HCT116 (cell line): ENCODE measurements around the gene MTREX. TPM values are rescaled to one million over a fixed set of nuclear protein-coding genes. Genes with fewer than 3 reads are reported as not detected.

Experiments
- ATAC-seq: fragments of 200-7000 bp; cut with Tn5 transposase; 2 replicates; pipeline ENCODE4 v1.9.1; 2020; ENCODE audit warnings: mild to moderate bottlenecking, moderate library complexity
- BruUV-seq: library from RNA; stranded (reverse); fragments of 400-500 nt; replicated peaks from 2 replicates; lab custom pipeline; 2021; lab: Mats Ljungman, UMichigan
- CTCF ChIA-PET: fragments of 300-600 bp; sonication (Branson Sonifier 250); formaldehyde crosslinking; loops from one replicate; lab custom pipeline; 2021; ENCODE audit warnings: antibody characterized with exemption; lab: Charles Lee
- POLR2A ChIA-PET: fragments of 300-600, 350-600 bp; sonication (Branson Sonifier 250); formaldehyde crosslinking; loops from one replicate; lab custom pipeline; 2021; ENCODE audit warnings: antibody characterized with exemption; lab: Charles Lee
- RAD21 ChIA-PET, 2 experiments: fragments of 300-600 bp; sonication (Branson Sonifier 250); formaldehyde crosslinking; loops; one replicate each; lab custom pipeline; 2023; ENCODE audit warnings: low total read pairs in 2 of 2; ENCODE audit not compliant: uncharacterized antibody in 2 of 2, unreplicated experiment in 2 of 2, low non-redundant PET in 1 of 2; lab: Charles Lee
- DNase-seq: peaks from one replicate; pipeline ENCODE4 v3.0.0-alpha.2; 2010; ENCODE audit warnings: low read depth, low spot score
- H2AFZ ChIP-seq: fragments of 200-600 bp; shearing (Covaris generic), sonication (generic); 2 replicates; pipeline ENCODE4 v1.6.1; 2017; ENCODE audit warnings: low read depth, mixed run types, mixed read lengths, antibody characterized with exemption, low read length; ENCODE audit not compliant: poor library complexity, severe bottlenecking
- H3K27ac ChIP-seq: 2 replicates; pipeline ENCODE4 v1.5.1; 2012; ENCODE audit warnings: low read depth, low read length
- H3K27me3 ChIP-seq: fragments of 200-600 bp; sonication (generic); 2 replicates; pipeline ENCODE4 v1.6.1; 2016; ENCODE audit warnings: mixed run types, low read length, mixed read lengths; ENCODE audit not compliant: insufficient read depth
- H3K36me3 ChIP-seq, 2 experiments: fragments of 200-500 bp in 1 of 2; fragments of 200-600 bp in 1 of 2; sonication (Bioruptor generic) in 1 of 2; sonication (generic) in 1 of 2; 2 replicates each; pipeline versions ENCODE4 v1.5.1 to v1.6.1; 2014 to 2016; ENCODE audit warnings: low read length in 2 of 2, inconsistent platforms in 1 of 2, mixed read lengths in 1 of 2, mixed run types in 1 of 2; ENCODE audit not compliant: insufficient read depth in 2 of 2, control insufficient read depth in 1 of 2
- H3K4me1 ChIP-seq, 2 experiments: fragments of 200-600 bp in 1 of 2; sonication (generic) in 1 of 2; 2 replicates each; pipeline versions ENCODE4 v1.5.1 to v1.6.1; 2012 to 2017; ENCODE audit warnings: low read length in 2 of 2, inconsistent platforms in 1 of 2, mild to moderate bottlenecking in 1 of 2, mixed read lengths in 1 of 2, mixed run types in 1 of 2, moderate library complexity in 1 of 2; ENCODE audit not compliant: insufficient read depth in 2 of 2, control insufficient read depth in 1 of 2
- H3K4me2 ChIP-seq: fragments of 200-600 bp; sonication (generic); 2 replicates; pipeline ENCODE4 v1.6.1; 2017; ENCODE audit warnings: mixed run types, low read length, mixed read lengths
- H3K4me3 ChIP-seq, 2 experiments: fragments of 200-600 bp in 1 of 2; sonication (generic) in 1 of 2; replicated peaks in 1 of 2; 2 replicates each; pipeline ENCODE4 v1.5.1; 2011 to 2016; ENCODE audit warnings: low read length in 2 of 2, control low read depth in 1 of 2, low read depth in 1 of 2, mild to moderate bottlenecking in 1 of 2, mixed read lengths in 1 of 2, mixed run types in 1 of 2
- H3K79me2 ChIP-seq: fragments of 200-600 bp; sonication (generic); 2 replicates; pipeline ENCODE4 v1.6.1; 2017; ENCODE audit warnings: mild to moderate bottlenecking, mixed run types, low read length, moderate library complexity, mixed read lengths; ENCODE audit not compliant: insufficient read depth
- H3K9ac ChIP-seq: fragments of 200-600 bp; sonication (generic); 2 replicates; pipeline ENCODE4 v1.6.1; 2016; ENCODE audit warnings: low read length, mixed read lengths
- H3K9me2 ChIP-seq: fragments of 200-600 bp; sonication (generic), shearing (Covaris generic); 2 replicates; pipeline ENCODE4 v1.6.1; 2017; ENCODE audit warnings: mixed run types, mild to moderate bottlenecking, moderate library complexity; ENCODE audit not compliant: insufficient read depth
- H3K9me3 ChIP-seq, 2 experiments: fragments of 200-500 bp in 1 of 2; fragments of 200-600 bp in 1 of 2; sonication (Bioruptor generic) in 1 of 2; sonication (generic) in 1 of 2; 2 replicates each; pipeline ENCODE4 v1.6.1; 2014 to 2017; ENCODE audit warnings: low read length in 2 of 2, mixed read lengths in 2 of 2, inconsistent platforms in 1 of 2, low read depth in 1 of 2, mild to moderate bottlenecking in 1 of 2, mixed run types in 1 of 2, moderate library complexity in 1 of 2; ENCODE audit not compliant: control insufficient read depth in 1 of 2, insufficient read depth in 1 of 2
- H4K20me1 ChIP-seq: fragments of 200-600 bp; sonication (generic), shearing (Covaris generic); 2 replicates; pipeline ENCODE4 v1.6.1; 2017; ENCODE audit warnings: mixed run types, mild to moderate bottlenecking, moderate library complexity; ENCODE audit not compliant: insufficient read depth
- CEBPB ChIP-seq: IDR thresholded peaks from 2 replicates; pipeline ENCODE4 v1.6.1; 2012; ENCODE audit warnings: low read depth
- EGR1 ChIP-seq: IDR thresholded peaks from 2 replicates; pipeline ENCODE4 v1.6.1; 2012; ENCODE audit warnings: low read depth
- EZH2phosphoT487 ChIP-seq: fragments of 200-600 bp; IDR thresholded peaks from 2 replicates; pipeline ENCODE4 v1.6.1; 2018; ENCODE audit warnings: antibody characterized with exemption, borderline replicate concordance
- POLR2A ChIP-seq: IDR thresholded peaks from 2 replicates; pipeline ENCODE4 v1.7.0; 2011; ENCODE audit warnings: borderline replicate concordance; ENCODE audit not compliant: insufficient read depth, insufficient read length; ENCODE audit errors: extremely low read depth
- RAD21 ChIP-seq: IDR thresholded peaks from 2 replicates; pipeline ENCODE4 v1.6.1; 2012; ENCODE audit warnings: low read depth, mild to moderate bottlenecking
- YY1 ChIP-seq: IDR thresholded peaks from 2 replicates; pipeline ENCODE4 v1.6.1; 2011; ENCODE audit warnings: low read length, low read depth, moderate library complexity, mild to moderate bottlenecking; ENCODE audit not compliant: insufficient replicate concordance; ENCODE audit errors: extremely low read depth
- intact Hi-C: fragments of 100-400 bp; cut with micrococcal nuclease; formaldehyde crosslinking; loops from 2 replicates; pipeline ENCODE4 v1.10.0; 2022
- total RNA-seq: library from RNA; stranded (reverse); gene quantifications from one replicate; pipeline ENCODE4 v1.2.1, GENCODE V29; 2021; ENCODE audit not compliant: unreplicated experiment
- TF ChIP-seq, protein P1 (sequence below), 3 experiments: fragments of 200-600 bp in 1 of 3; sonication (generic) in 1 of 3; IDR thresholded peaks in 2 of 3; conservative IDR thresholded peaks in 1 of 3; 2 replicates each; pipeline ENCODE4 v1.5.1; 2012 to 2017; ENCODE audit warnings: low read depth in 2 of 3, low read length in 2 of 3, antibody characterized with exemption in 1 of 3, borderline replicate concordance in 1 of 3, control low read depth in 1 of 3, mild to moderate bottlenecking in 1 of 3, mixed read lengths in 1 of 3, mixed run types in 1 of 3, moderate library complexity in 1 of 3; ENCODE audit not compliant: insufficient read depth in 1 of 3
- TF ChIP-seq, protein P2 (sequence below): IDR thresholded peaks from 2 replicates; pipeline ENCODE4 v1.6.1; 2012

The MTREX gene
- total RNA-seq, 1 experiment from 2014 or later, result 101 TPM

DNA sequence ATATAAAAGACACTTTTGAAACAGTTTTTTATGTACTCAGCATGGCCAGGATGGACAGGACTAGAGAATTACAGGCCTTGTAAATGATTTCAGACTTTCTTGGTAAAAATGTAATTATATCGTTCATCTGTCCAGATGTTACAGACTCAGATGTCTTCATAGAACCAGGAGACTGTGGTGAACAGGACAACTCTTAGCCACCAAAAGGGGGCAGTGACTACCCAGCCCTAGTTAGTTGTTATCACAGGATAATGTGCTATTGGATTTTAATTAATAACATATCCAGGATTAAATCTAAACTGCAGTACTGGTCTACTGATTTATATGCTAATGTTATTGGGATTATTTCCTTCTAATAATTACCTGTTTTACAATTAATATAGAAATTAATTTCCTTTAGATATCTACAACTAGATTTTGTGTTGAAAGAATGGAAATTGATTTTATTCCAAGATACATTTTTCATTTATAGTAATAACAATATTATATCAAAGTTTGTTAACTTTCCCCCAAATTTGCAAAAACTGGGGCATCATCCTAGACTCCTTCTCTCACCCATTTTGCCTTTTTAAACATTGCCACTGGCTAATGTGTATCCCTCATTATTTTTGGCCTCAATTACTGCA is 99.4 kb downstream of the MTREX start:
- intact Hi-C loops, result loop anchor here (1.0 kb wide), 1 partner anchor 285 kb away; no protein-coding TSS in a partner anchor
- Histone ChIP-seq H4K20me1 (no peaks in the 10 kb centered on the region), H3K9me2 (no peaks in the 10 kb centered on the region), H3K4me1 (no peaks in the 10 kb centered on the region), H3K27ac (no peak overlapping the region), H2AFZ (no peak overlapping the region), H3K27me3 (no peaks in the 10 kb centered on the region), H3K9ac (no peak overlapping the region), H3K9me3 (no peaks in the 10 kb centered on the region), H3K4me2 (no peak overlapping the region), H3K4me3 (no peak overlapping the region), H3K79me2 (no peaks in the 10 kb centered on the region; the same call in none of the 2 replicates), H3K36me3 (peaks cover 23% of the 10 kb centered on the region in 2 experiments)
- DNase-seq (peak; percentile 22), ATAC-seq (peak; percentile 84)
- TF ChIP-seq CEBPB (no peak), RAD21 (peak; percentile 69), YY1 (no peak), EGR1 (no peak), POLR2A (no peak), EZH2phosphoT487 (no peak)
- TF ChIP-seq, protein P1, sequence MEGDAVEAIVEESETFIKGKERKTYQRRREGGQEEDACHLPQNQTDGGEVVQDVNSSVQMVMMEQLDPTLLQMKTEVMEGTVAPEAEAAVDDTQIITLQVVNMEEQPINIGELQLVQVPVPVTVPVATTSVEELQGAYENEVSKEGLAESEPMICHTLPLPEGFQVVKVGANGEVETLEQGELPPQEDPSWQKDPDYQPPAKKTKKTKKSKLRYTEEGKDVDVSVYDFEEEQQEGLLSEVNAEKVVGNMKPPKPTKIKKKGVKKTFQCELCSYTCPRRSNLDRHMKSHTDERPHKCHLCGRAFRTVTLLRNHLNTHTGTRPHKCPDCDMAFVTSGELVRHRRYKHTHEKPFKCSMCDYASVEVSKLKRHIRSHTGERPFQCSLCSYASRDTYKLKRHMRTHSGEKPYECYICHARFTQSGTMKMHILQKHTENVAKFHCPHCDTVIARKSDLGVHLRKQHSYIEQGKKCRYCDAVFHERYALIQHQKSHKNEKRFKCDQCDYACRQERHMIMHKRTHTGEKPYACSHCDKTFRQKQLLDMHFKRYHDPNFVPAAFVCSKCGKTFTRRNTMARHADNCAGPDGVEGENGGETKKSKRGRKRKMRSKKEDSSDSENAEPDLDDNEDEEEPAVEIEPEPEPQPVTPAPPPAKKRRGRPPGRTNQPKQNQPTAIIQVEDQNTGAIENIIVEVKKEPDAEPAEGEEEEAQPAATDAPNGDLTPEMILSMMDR (IDR thresholded peaks at IDR 0.05 in 2 of 3, conservative IDR thresholded peaks at IDR 0.05 in 1 of 3; ENCODE audit: borderline replicate concordance in 1 of 3, insufficient read depth in 1 of 3, low read depth in 2 of 3, low read length in 2 of 3), result peak; percentile 50 to 75 (median 72); a peak in 5 of 6 replicates
- TF ChIP-seq, protein P2, sequence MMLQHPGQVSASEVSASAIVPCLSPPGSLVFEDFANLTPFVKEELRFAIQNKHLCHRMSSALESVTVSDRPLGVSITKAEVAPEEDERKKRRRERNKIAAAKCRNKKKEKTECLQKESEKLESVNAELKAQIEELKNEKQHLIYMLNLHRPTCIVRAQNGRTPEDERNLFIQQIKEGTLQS, result no peak
- RAD21 ChIA-PET, result no interaction called here
- CTCF ChIA-PET, result interaction anchor here (1.5 to 3.0 kb wide), 2 partner anchors 9 to 285 kb away, joined by 6 to 19 read pairs; no protein-coding TSS in a partner anchor
- POLR2A ChIA-PET, result no interaction called here
- no TSS peak for BruUV-seq
